HG02938 (cell line): Measurements from ENCODE around the gene TNNT3.

Source experiments
- ATAC-seq: cut with Tn5 transposase; IDR thresholded peaks from one replicate; pipeline ENCODE4 v1.9.1; 2021; ENCODE audit warnings: mild to moderate bottlenecking, moderate library complexity; ENCODE audit not compliant: unreplicated experiment

TNNT3 gene

GRCh38 chr11:1894759-1895158 is 24.7 kb upstream of the TNNT3 start:
- ATAC-seq, result no peak

- ATAC-seq, result no peak
Measured at GRCh38 chr11:1896468-1896867, 23.0 kb upstream of the TNNT3 start.

GRCh38 chr11:1896923-1897322 is 22.6 kb upstream of the TNNT3 start:
- ATAC-seq, result no peak

- ATAC-seq, result no peak
Measured at GRCh38 chr11:1899090-1899489, 20.4 kb upstream of the TNNT3 start.

- no peak for ATAC-seq
Measured at GRCh38 chr11:1899686-1900085, 19.8 kb upstream of the TNNT3 start.

- ATAC-seq, result no peak
Measured at GRCh38 chr11:1906181-1906580, 13.3 kb upstream of the TNNT3 start.

- no peak for ATAC-seq
Measured at GRCh38 chr11:1906611-1907423, 12.7 kb upstream of the TNNT3 start.

GRCh38 chr11:1908618-1909017 is 10.9 kb upstream of the TNNT3 start:
- no peak for ATAC-seq

GRCh38 chr11:1909524-1909923 is 10.0 kb upstream of the TNNT3 start:
- ATAC-seq, result no peak

GRCh38 chr11:1912289-1912878 is 7.1 kb upstream of the TNNT3 start:
- no peak for ATAC-seq

GRCh38 chr11:1913271-1914060 is 6.0 kb upstream of the TNNT3 start:
- ATAC-seq, result no peak

- no peak for ATAC-seq
Measured at GRCh38 chr11:1915795-1916131, 3.7 kb upstream of the TNNT3 start.

GRCh38 chr11:1916132-1916985 is 3.1 kb upstream of the TNNT3 start:
- ATAC-seq, result no peak

- ATAC-seq, result no peak
Measured at GRCh38 chr11:1916986-1917522, 2.4 kb upstream of the TNNT3 start.

GRCh38 chr11:1917523-1918435 is 1.7 kb upstream of the TNNT3 start:
- no peak for ATAC-seq

GRCh38 chr11:1918436-1919315 is 827 bp upstream of the TNNT3 start:
- no peak for ATAC-seq

GRCh38 chr11:1920128-1920908 is 815 bp downstream of the TNNT3 start:
- ATAC-seq, result no peak
